ENCODE data around the gene IKZF4. TPM values are rescaled to one million over a fixed set of nuclear protein-coding genes. Genes with fewer than 3 reads are reported as not detected.

IKZF4 gene
- total RNA-seq, 1 donor from 2014 or later = 31.9 TPM

GRCh38 chr12:56084958-56085543 lies 64.2 kb downstream of the IKZF4 start:
- Mint-ChIP-seq H3K36me3 (ENCODE audit: low read depth) (no peaks in the 10 kb centered on the region), H3K4me1 (ENCODE audit: low read depth) (peaks cover 13% of the 10 kb centered on the region), H3K4me3 (no peak overlapping the region), H3K9me3 (no peaks in the 10 kb centered on the region), H3K27ac (no peak overlapping the region), H3K27me3 (ENCODE audit: insufficient read depth) (peaks cover 18% of the 10 kb centered on the region)
- intact Hi-C loops (cut with micrococcal nuclease) = no loop called here
- peak; percentile 17 for DNase-seq (ENCODE audit: low spot score)

GRCh38 chr12:56086096-56086495 lies 65.3 kb downstream of the IKZF4 start:
- Mint-ChIP-seq H3K4me3 (no peak overlapping the region), H3K4me1 (ENCODE audit: low read depth) (peaks cover 8% of the 10 kb centered on the region), H3K27ac (no peak overlapping the region), H3K36me3 (ENCODE audit: low read depth) (no peaks in the 10 kb centered on the region), H3K9me3 (no peaks in the 10 kb centered on the region), H3K27me3 (ENCODE audit: insufficient read depth) (peaks cover 13% of the 10 kb centered on the region)
- DNase-seq (ENCODE audit: low spot score) = no peak
- intact Hi-C loops (cut with micrococcal nuclease) = no loop called here

- H3K9me3 Mint-ChIP-seq = no peaks in the 10 kb centered on the region
- no peaks in the 10 kb centered on the region for H3K36me3 Mint-ChIP-seq (ENCODE audit: low read depth)
- no peak for DNase-seq (ENCODE audit: low spot score)
- intact Hi-C loops (cut with micrococcal nuclease) = no loop called here
- no peak overlapping the region for H3K27ac Mint-ChIP-seq
- peaks cover 6% of the 10 kb centered on the region for H3K4me1 Mint-ChIP-seq (ENCODE audit: low read depth)
- H3K27me3 Mint-ChIP-seq (ENCODE audit: insufficient read depth) = peaks cover 10% of the 10 kb centered on the region
- H3K4me3 Mint-ChIP-seq = no peak overlapping the region
Measured at GRCh38 chr12:56086608-56087007, 65.8 kb downstream of the IKZF4 start.

- Mint-ChIP-seq H3K9me3 (no peaks in the 10 kb centered on the region), H3K27ac (no peak overlapping the region), H3K27me3 (ENCODE audit: insufficient read depth) (peaks cover 6% of the 10 kb centered on the region), H3K36me3 (ENCODE audit: low read depth) (no peaks in the 10 kb centered on the region), H3K4me1 (ENCODE audit: low read depth) (peaks cover 6% of the 10 kb centered on the region), H3K4me3 (no peak overlapping the region)
- DNase-seq (ENCODE audit: low spot score) = no peak
- intact Hi-C loops (cut with micrococcal nuclease) = no loop called here
Measured at GRCh38 chr12:56087220-56087619, 66.4 kb downstream of the IKZF4 start.

Other genes with a start within 250 kb of the IKZF4 start
- gene SARNP, start 203.3 kb upstream of the IKZF4 start, total RNA-seq = 70.7 and 75.1 TPM in 2 replicates
- gene ORMDL2, start 203.0 kb upstream of the IKZF4 start, total RNA-seq = 58.9 and 61.2 TPM in 2 replicates
- 43.5 and 45.0 TPM in 2 replicates for gene DNAJC14, start 191.5 kb upstream of the IKZF4 start, total RNA-seq
- gene MMP19, start 178.1 kb upstream of the IKZF4 start, total RNA-seq = not detected in 2 replicates
- gene PYM1, start 93.1 kb upstream of the IKZF4 start, total RNA-seq = 38.8 and 40.5 TPM in 2 replicates
- gene DGKA, start 89.9 kb upstream of the IKZF4 start, total RNA-seq = 352 and 379 TPM in 2 replicates
- 0.29 TPM in 1 of 2 replicates, not detected in the other for gene PMEL, start 55.0 kb upstream of the IKZF4 start, total RNA-seq
- gene CDK2, start 54.2 kb upstream of the IKZF4 start, total RNA-seq = 93.5 and 109 TPM in 2 replicates
- gene RAB5B, start 47.0 kb upstream of the IKZF4 start, total RNA-seq = 42.6 and 47.0 TPM in 2 replicates
- 12.0 and 12.9 TPM in 2 replicates for gene SUOX, start 23.8 kb upstream of the IKZF4 start, total RNA-seq
- gene RPS26, start 20.9 kb downstream of the IKZF4 start, total RNA-seq = 35.4 and 38.2 TPM in 2 replicates
- 0.51 and 0.65 TPM in 2 replicates for gene ERBB3, start 59.1 kb downstream of the IKZF4 start, total RNA-seq
- 404 and 419 TPM in 2 replicates for gene PA2G4, start 83.5 kb downstream of the IKZF4 start, total RNA-seq
- gene RPL41, start 95.6 kb downstream of the IKZF4 start, total RNA-seq = 3,669 and 3,676 TPM in 2 replicates
- 13.5 and 13.7 TPM in 2 replicates for gene ZC3H10, start 97.2 kb downstream of the IKZF4 start, total RNA-seq
- gene ESYT1, start 107.2 kb downstream of the IKZF4 start, total RNA-seq = 159 and 161 TPM in 2 replicates
- gene MYL6B, start 131.5 kb downstream of the IKZF4 start, total RNA-seq = 58.8 and 67.6 TPM in 2 replicates
- 786 and 802 TPM in 2 replicates for gene MYL6, start 137.3 kb downstream of the IKZF4 start, total RNA-seq
- gene SMARCC2, start 168.4 kb downstream of the IKZF4 start, total RNA-seq = 124 and 132 TPM in 2 replicates
- 46.9 and 47.2 TPM in 2 replicates for gene RNF41, start 200.9 kb downstream of the IKZF4 start, total RNA-seq
- gene NABP2, start 203.3 kb downstream of the IKZF4 start, total RNA-seq = 97.5 and 102 TPM in 2 replicates
- 0.54 and 1.4 TPM in 2 replicates for gene SLC39A5, start 209.0 kb downstream of the IKZF4 start, total RNA-seq
- gene ANKRD52, start 237.3 kb downstream of the IKZF4 start, total RNA-seq = 71.0 and 83.9 TPM in 2 replicates
- gene COQ10A, start 245.9 kb downstream of the IKZF4 start, total RNA-seq = 17.8 and 18.0 TPM in 2 replicates